ENCODE results near the gene RPL11.

- TF ChIP-seq CTCF (IDR thresholded peaks at IDR 0.05) (no peak), POLR2A (IDR thresholded peaks at IDR 0.05) (no peak)
Observed at GRCh38 chr1:23648576-23648975, 43.0 kb upstream of the RPL11 start.
